Osteocyte (in vitro differentiated cells): ENCODE measurements around the gene ITGB3. TPM values are rescaled to one million over a fixed set of nuclear protein-coding genes. Genes with fewer than 3 reads are reported as not detected.

Experiments used
- DNase-seq: peaks from one replicate; pipeline ENCODE4 v3.0.0; 2021; ENCODE audit warnings: mixed read lengths; ENCODE audit not compliant: unreplicated experiment; ENCODE audit errors: extremely low spot score
- H3K27ac Mint-ChIP-seq: one replicate; pipeline ENCODE4 v1.8.0; 2021; ENCODE audit warnings: mild to moderate bottlenecking, mixed read lengths; ENCODE audit not compliant: unreplicated experiment
- H3K27me3 Mint-ChIP-seq: one replicate; pipeline ENCODE4 v1.8.0; 2021; ENCODE audit warnings: mixed read lengths; ENCODE audit not compliant: unreplicated experiment
- H3K36me3 Mint-ChIP-seq: one replicate; pipeline ENCODE4 v1.8.0; 2021; ENCODE audit warnings: mixed read lengths; ENCODE audit not compliant: unreplicated experiment
- H3K4me1 Mint-ChIP-seq: one replicate; pipeline ENCODE4 v1.8.0; 2021; ENCODE audit warnings: mixed read lengths; ENCODE audit not compliant: unreplicated experiment
- H3K4me3 Mint-ChIP-seq: one replicate; pipeline ENCODE4 v1.8.0; 2021; ENCODE audit warnings: mild to moderate bottlenecking, moderate library complexity, mixed read lengths; ENCODE audit not compliant: unreplicated experiment
- H3K9me3 Mint-ChIP-seq: one replicate; pipeline ENCODE4 v1.8.0; 2021; ENCODE audit warnings: mixed read lengths; ENCODE audit not compliant: unreplicated experiment
- total RNA-seq: library from RNA; stranded (reverse); gene quantifications from 2 replicates; pipeline ENCODE4 v1.2.1, GENCODE V29; 2021
- TF ChIP-seq, protein P1 (sequence below): fragments of 200-600 bp; sonication (generic); IDR thresholded peaks from 2 replicates; pipeline ENCODE4 v1.5.0; 2021; ENCODE audit warnings: antibody characterized with exemption, mild to moderate bottlenecking, moderate library complexity

Gene ITGB3
- total RNA-seq, 1 donor from 2014 or later, result 3.3 TPM

DNA sequence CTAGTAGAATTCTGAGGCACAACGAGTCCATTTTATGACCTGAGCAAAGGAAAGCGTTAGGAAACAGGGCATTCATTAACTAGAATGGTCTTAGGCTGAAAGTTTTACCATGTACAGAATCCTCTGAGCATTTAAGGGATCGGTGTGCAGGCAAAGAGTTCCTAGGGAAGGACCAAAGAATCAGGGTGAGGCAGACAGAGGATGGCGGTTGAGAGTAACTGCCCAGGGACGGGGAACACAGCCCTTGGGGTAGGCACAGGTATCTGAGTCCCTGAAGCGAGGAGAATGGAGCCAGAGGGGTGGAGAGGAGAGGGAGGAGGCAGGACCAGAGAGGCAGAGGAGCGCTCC lies 14.0 kb upstream of the ITGB3 start:
- Mint-ChIP-seq H3K4me3 (no peak overlapping the region), H3K9me3 (no peaks in the 10 kb centered on the region), H3K27me3 (no peaks in the 10 kb centered on the region), H3K36me3 (no peaks in the 10 kb centered on the region), H3K4me1 (peaks cover 17% of the 10 kb centered on the region), H3K27ac (peak overlapping the region; percentile 92)
- DNase-seq, result no peak
- TF ChIP-seq, protein P1, sequence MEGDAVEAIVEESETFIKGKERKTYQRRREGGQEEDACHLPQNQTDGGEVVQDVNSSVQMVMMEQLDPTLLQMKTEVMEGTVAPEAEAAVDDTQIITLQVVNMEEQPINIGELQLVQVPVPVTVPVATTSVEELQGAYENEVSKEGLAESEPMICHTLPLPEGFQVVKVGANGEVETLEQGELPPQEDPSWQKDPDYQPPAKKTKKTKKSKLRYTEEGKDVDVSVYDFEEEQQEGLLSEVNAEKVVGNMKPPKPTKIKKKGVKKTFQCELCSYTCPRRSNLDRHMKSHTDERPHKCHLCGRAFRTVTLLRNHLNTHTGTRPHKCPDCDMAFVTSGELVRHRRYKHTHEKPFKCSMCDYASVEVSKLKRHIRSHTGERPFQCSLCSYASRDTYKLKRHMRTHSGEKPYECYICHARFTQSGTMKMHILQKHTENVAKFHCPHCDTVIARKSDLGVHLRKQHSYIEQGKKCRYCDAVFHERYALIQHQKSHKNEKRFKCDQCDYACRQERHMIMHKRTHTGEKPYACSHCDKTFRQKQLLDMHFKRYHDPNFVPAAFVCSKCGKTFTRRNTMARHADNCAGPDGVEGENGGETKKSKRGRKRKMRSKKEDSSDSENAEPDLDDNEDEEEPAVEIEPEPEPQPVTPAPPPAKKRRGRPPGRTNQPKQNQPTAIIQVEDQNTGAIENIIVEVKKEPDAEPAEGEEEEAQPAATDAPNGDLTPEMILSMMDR, result no peak

DNA sequence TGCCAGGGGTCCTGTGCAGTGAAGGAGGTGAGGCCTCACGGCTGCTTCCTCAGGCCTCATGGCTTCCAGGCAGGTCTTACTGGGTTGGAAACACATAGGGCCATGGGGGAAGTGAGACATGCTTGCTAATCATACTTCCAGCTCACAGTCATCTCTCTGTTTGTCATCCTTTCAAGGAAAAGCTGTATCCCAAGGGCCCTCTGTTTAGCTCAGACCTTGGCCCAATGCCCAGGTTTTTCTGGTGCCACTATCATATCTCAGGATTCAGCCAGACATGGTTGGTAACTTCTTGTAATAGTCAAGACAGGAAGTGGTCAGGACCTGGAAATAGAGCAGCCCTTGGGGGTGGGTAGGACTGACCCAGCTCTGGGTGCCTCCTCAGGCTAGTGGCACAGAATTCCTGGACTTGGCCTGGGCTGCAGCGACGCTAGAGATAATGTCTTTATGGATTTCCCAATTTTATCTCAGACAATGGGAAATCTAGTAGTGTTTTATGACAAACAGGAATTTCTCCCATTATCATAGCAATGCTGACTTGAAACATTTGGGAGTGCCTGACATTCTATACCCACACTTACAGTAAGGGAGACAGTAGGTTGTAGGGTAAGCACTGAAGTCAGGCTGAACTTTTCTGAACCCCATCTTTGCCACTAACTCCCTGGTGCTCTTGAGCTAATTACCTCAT lies 13.5 kb upstream of the ITGB3 start:
- Mint-ChIP-seq H3K27ac (peak overlapping the region; percentile 92), H3K9me3 (no peaks in the 10 kb centered on the region), H3K36me3 (no peaks in the 10 kb centered on the region), H3K4me1 (peaks cover 17% of the 10 kb centered on the region), H3K4me3 (no peak overlapping the region), H3K27me3 (no peaks in the 10 kb centered on the region)
- peak; percentile 91 for DNase-seq
- TF ChIP-seq, protein P1, result no peak

DNA sequence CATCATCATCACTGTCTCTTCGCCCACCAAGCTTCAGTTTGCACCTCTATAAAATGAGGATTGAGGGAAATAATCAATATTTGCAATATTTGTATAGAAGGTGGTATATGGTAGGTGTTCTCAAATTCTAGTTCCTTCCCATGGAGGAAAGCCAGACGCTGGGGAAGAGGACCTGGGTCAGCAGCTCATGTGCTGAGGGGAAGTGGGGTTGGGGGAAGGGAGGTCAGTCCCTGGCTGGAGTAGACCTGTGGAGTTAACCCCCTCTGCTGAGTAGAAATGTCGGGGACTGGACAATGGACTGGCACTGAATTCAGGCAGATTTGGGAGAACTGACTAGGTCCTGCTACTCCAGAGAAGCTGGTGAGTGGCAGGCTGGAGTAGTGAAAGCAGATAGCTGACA lies 12.8 kb upstream of the ITGB3 start:
- TF ChIP-seq, protein P1, result no peak
- no peak for DNase-seq
- Mint-ChIP-seq H3K4me3 (no peak overlapping the region), H3K4me1 (peaks cover 17% of the 10 kb centered on the region), H3K27ac (peak overlapping the region; percentile 92), H3K27me3 (peaks cover 4% of the 10 kb centered on the region), H3K36me3 (no peaks in the 10 kb centered on the region), H3K9me3 (no peaks in the 10 kb centered on the region)

DNA sequence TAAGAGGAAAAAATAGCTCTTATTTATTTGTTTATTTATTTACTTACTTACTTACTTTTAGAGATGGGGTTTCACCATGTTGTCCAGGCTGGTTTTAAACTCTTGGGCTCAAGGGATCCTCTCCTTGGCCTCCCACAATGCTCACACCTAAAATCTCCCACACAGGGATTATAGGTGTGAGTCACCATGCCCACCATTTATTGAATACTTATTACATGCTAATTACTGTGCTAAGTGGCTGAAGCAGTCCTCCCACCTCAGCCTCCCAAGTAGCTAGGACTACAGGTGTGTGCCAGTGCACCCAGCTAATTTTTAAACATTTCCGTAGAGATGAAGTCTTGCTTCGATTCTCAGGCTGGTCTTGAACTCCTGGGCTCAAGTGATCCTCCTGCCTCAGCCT lies 11.0 kb upstream of the ITGB3 start:
- no peak for DNase-seq
- Mint-ChIP-seq H3K9me3 (no peaks in the 10 kb centered on the region), H3K27ac (no peak overlapping the region), H3K27me3 (peaks cover 12% of the 10 kb centered on the region), H3K4me1 (peaks cover 17% of the 10 kb centered on the region), H3K4me3 (no peak overlapping the region), H3K36me3 (no peaks in the 10 kb centered on the region)
- TF ChIP-seq, protein P1, result no peak

DNA sequence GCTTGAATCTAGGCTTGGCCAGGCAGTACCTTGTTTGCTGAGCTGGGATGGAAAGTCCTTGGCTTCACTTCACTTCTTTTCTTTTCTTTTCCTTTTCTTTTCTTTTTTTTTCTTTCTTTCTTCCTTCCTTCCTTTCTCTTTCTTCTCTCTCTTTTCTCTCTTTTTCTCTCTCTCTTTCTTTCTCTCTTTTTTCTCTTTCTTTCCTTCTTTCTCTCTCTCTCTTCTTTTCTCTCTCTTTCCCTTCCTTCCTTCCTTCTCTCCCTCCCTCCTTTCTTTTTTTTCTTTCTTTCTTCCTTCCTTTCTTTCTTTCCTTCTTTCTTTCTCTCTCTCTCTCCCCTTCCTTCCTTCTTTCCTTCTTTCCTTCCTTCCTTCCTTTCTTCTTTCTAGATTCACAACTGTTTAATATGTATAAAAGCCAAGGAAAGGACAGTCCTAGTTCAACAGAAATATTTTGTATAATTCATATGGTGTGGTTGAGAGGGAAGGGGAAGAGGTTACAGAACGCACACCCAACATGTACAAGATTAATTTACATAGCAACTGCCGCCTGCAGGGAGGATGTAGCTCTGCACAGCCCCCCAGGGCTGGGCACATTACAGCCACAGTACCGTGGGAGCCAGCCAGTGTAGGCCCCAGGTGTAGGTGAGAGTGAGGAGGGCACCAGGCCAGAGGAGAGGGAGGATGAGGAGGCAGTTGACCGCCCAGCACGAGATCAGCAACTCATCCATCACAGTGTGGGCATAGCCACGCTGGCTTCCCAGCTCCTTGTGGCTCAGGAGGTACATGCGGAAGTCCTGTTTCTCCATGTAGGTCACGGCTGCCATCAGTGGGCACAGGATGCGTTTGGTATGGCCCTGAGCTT lies 9.7 kb upstream of the ITGB3 start:
- DNase-seq, result no peak
- Mint-ChIP-seq H3K27me3 (peaks cover 12% of the 10 kb centered on the region), H3K4me3 (no peak overlapping the region), H3K27ac (no peak overlapping the region), H3K36me3 (no peaks in the 10 kb centered on the region), H3K9me3 (no peaks in the 10 kb centered on the region), H3K4me1 (peaks cover 17% of the 10 kb centered on the region)
- TF ChIP-seq, protein P1, result no peak
